HG03066 (cell line): ENCODE measurements around the gene BAMBI.

ENCODE experiments used
- ATAC-seq: cut with Tn5 transposase; IDR thresholded peaks from one replicate; pipeline ENCODE4 v1.9.1; 2021; ENCODE audit warnings: low read depth; ENCODE audit not compliant: unreplicated experiment

The BAMBI gene

DNA sequence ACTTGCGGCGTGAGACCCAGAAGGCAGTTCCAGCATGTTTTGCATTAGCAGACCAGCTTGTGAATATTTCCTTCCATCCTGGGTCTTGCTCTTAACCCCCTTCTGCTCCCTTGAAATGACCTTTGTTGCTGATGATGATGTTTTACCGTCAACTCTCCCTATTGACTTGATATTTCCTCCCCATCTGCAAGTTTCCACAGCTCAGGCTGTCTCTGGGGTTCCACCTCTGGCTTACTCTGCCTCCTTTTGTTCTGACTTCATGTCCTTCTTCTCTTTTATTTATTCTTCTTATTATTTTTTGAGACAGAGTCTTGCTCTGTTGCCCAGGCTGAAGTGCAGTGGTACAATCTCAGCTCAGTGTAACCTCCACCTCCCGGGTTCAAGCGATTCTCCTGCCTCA lies 17.2 kb downstream of the BAMBI start:
- no peak for ATAC-seq

DNA sequence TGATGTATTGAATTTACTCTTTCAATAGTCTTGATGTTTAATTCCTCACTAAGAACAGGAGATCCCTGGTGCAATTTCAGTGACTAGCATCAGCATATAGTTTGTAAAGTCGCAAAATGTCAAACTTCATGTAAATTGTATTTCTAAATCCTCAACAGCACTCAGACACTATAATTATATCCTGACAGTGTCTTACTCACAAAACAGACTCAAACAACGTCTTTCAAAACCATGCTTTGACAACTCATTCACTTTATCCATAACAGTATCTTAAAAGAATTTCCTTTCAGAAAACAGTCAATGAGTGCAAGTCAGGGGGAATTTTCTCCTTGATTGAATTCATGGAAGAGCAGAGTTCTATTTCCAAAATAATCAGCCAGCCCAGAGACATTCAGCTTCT lies 20.8 kb downstream of the BAMBI start:
- no peak for ATAC-seq

DNA sequence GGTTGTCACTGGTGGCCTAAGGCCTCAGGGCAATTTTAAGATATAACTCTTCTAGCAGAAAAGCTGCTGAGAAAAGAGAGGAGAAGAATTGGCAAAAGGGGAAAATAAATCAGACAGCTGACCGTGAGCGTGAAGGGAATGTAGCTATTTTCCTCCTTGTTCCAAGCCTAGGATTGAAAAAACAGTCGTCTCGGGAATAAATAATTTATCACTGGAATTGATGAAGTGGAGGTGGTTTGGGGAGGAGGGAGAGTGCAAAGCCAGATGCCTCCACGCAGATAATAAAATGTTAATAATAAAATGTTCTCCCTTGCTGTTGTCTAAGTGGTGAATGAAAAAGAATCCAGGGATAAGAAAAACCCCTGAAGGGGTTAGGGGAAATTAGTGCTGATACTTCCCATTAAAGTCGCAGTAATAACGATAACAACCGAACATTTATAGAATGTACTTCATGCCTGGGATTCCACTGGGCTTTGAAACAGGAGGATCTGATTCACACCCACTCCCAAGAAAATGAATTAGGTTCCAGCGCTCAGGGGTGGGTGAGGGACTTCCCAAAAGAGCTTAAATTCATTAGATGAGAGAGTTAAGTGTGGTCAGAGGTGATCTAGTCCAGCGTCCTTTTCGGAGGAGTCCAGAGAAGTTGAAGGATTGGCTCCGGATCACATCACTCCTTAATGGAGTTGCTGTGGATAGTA lies 27.3 kb downstream of the BAMBI start:
- ATAC-seq: no peak

DNA sequence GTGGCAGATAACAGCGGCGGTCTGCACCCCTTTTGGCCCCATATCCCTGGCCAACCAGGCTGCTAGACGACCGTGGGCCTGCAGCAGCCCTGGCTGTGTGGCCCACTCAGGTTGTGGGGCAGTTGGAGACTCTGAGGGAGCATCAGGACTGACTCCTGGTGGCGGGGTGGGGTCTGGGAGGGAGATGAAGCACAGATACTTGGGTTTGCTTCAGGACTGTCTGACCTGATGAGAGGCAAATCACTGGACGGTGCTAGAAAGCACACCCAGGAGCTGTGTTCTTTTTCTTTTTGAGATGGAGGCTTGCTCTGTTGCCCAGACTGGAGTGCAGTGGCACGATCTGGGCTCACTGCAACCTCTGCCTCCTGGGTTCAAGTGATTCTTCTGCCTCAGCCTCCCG lies 28.2 kb downstream of the BAMBI start:
- ATAC-seq: no peak

DNA sequence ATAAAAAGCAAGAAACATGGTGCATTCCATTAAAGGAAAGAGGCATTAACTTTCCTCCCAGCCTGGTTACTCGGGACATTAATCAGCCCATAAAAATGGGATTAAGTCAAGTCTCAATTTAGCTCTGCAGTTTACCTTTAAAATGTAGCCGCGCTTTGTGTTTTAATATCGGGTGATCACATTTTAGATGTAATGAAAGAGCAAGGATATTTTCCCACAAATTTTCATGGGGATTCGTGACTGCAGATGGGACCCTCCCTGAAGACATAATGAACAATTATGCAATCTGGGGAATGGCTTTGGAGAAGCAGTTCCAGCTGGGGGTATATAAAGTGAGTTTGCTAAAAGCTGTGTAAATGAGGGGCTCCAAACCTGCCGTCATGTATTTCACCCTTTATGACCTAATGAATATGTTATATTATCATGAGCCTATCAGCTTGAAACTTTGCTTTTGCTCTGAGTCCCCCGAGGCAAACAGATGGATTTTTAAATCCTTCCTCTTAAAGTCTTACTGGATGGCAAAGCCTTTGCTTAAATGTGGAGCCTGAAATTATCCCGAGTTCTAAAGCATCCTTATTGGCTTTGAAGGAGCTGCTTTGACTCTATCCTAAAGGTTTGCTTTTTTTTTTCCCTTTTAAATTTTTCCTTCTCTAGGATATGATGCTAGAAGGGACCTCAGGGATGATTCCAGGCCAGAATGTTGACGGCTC lies 31.8 kb downstream of the BAMBI start:
- no peak for ATAC-seq

DNA sequence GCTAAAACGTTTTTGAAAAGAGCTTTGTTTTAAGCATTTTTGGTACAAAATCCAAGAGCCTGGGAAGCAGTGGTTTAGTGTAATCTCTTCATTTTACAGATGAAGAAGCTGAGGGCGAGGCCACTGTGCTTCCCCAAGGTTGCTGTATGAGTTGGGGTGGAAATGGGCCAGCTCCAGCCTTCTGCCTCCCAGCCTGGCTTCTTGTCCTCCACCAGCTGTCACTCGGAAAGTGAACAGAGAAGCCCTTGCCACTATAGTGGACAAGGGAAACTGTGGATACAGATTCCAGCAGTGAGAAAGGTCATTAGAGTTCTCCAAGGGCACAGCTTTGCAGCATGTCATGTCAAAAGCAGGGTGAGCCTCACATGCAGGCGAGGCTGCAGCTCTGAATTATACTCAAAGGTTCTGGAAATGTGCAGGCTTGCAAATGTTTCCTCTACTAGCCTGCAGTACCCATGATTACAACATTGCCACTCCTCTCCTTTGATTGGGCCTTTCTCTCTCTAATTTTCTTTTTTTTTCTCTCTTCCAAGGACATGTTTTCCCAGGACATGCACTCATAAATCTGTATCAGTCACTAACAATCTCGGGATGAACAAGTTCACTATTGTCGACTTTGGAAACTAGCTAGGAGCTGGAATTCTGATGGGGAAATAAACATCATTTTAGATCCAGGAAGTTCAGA lies 33.0 kb downstream of the BAMBI start:
- no peak for ATAC-seq

DNA sequence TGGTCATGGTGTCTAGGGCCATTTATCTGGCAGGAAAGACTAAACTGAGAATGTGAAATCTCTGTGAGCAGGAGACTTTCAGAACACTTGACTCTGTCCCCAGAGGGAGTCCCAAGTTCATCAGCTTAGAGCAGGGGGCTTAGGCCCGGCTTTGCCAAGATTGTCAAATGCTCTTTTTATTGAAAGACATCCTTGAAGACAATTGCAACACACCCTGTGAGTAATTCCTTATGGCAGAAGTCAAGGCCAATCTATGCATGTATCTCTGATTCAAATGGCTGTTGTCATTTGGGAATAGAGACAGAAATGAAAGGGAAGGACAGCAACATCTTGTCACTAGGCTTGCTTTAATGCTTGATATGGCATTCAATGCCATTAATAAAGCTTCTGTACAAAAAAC lies 33.7 kb downstream of the BAMBI start:
- no peak for ATAC-seq

DNA sequence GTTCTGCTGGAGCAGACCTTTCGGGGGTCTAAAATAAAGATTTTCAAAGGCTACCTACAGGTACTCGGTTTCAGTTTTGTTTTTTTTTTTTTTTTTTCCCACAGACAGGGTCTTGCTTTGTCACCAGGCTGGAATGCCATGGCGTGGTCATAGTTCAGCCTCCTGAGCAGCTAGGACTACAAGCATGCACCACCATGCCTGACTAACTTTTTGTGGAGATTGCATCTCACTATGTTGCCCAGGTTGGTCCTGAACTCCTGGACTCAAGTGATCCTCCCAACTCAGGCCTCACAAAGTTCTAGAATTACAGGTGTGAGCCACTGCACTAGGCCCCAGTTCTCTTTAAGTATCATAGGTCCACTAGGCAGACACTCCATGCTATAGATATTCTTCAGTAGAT lies 34.5 kb downstream of the BAMBI start:
- ATAC-seq: no peak

DNA sequence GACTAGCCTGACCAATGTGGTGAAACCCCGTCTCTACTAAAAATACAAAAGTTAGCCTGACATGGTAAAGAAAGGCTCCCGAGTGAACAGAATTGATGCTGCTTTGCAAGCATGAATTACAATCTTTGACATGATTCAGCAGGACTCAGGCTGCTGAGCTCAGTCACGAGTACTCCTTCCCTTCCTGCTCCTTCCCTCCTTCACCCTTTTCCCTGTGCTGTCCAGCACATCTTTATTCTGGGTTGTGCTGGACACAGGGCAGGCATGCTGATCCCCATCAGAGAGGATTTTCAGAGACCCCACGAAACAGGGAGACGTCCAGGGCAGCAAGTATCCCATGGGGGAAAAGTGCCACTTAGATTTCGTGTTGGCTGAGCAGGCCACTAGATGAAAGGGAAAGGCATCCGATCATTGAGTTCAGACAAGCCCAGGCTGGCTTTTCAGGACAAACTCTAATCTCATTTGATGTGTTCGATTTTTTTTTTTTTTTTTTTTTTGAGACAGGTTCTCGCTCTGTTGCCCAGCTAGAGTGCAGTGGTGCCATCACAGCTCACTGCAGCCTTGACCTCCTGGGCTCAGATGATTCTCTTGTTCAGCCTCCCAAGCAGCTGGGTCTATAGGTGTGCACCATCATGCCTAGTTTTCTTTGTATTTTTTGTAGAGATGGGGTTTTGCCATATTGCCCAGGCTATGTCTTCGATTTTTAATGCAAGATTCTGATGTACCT lies 36.5 kb downstream of the BAMBI start:
- ATAC-seq: no peak

DNA sequence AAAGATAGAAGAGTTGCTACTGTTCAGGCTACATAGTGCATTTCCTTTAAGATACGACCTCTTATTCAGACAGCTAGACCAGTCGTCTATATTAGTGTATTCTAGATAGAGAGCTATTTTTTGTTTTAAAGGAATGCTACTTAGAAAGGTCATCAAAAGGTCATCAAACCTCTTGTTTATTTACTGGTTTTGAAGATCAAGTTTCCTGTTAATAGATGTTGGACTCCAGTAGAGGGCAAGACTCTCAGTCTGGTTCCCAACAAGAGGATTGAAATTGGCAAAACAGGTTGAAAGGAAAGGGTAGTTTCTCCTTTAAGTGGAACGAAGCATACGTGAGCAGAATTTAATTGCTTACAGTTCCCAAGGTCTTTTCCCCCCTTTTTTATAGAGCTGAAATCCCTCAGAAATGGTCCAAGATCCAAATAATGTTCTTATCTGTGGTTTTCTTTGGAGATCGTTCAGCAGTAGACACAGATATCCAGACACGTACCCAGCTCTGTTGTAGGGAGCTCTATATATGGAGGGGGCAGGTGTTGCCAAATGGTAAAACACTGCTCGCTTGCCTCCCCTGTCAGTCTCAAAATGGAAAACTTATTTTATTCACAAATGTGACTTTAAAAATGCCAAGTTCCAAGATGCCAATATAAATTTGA lies 37.2 kb downstream of the BAMBI start:
- no peak for ATAC-seq

DNA sequence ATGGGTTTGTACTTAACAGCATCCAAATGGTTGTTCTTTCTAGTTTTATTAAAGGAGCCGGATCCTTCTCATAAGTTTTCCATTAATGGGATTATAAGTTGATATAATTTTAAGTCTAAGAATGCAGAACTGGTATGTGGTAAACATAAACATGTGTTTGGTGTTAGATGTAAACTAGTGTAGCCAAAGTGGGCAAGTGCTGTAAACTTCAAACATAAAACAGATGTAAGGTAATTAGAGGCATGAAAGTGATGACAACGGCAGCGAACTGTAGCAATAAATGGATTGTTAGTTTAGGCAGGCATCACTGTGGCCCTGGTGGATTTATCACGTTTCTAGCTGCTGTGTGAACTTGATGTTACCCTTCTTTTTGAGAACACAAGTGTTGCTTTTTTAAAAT lies 37.9 kb downstream of the BAMBI start:
- no peak for ATAC-seq

DNA sequence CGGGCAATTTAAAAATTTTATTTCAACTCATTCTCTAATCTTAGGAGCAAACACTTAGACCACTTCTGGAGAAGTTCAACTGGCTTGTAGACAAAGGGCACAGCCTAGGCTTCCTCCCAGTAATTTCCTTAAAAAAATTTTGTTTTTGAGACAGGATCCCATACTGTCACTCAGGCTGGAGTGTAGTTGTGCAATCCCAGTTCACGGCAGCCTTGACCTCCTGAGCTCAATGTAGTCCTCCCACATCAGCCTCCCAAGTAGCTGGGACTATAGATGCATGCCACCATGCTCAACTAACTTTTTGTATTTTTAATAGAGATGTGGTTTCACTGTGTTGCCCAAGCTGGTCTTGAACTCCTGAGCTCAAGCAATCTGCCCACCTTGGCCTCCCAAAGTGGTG lies 38.4 kb downstream of the BAMBI start:
- no peak for ATAC-seq

DNA sequence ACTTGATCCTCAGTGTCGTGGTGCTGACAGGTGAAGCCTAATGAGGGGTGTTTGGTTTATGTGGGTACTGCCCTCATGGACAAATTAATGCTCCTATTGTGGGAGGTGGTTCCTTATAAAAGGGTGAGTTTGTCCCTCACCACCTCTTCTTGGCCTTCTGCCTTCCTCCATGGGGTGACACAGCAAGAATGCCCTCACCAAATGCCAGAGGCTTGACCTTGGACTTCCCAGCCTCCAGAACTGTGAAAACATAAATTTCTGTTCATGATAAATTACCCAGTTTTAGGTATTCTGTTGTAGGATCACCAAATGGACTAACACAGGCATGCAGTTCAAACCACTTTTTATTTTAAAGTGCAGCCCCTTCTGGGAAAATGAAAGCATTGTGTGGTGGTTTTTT lies 39.4 kb downstream of the BAMBI start:
- ATAC-seq: no peak

DNA sequence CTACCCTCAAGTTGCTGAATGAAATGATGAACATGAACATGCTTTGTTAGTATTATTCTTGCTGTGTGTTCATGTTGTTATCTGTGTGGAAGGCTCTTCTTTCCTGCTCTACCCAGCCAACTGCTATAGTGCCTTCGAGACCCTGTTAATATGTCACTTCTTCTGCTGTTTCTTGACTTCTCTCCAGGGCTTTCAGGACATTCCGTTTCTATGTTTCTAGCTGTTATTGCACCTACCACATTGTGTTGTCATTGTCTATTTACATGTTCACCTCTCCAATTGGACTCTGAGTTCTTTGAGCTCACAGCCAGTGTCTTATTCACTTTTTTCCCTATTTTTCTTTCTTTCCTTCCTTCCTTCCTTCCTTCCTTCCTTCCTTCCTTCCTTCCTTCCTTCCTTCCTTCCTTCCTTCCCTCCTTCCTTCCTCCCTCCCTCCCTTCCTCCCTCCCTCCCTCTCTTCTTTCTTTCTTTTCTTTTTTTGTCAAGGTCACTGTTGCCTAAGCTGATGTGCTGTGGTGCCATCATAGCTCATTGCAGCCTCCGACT lies 40.4 kb downstream of the BAMBI start:
- ATAC-seq: no peak

DNA sequence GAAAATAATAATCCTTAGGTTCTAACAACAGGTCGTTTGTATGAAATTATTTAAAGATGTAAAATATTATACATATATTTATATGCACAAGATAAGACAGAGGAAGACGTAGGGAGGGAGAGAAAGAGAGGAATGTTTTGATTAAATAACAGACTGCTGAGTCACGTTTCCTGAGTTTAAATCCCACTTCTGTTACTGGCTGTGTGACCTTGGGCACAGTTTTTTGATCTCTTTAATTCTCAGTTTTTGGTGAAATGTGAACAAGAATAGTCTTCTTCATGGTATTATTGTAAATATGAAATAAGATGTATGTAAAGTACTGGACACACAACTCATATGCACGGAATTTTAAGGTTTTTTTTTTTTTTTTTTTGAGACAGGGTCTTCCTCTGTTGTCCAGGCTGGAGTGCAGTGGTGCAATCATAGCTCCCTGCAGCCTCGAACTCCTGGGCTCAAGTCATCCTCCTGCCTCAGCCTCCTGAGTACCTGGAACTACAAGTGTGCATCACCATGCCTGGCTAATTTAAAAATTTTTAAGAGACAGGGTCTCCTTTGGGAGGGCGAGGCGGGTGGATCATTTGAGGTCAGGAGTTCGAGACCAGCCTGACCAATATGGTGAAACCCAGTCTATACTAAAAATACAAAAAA lies 42.6 kb downstream of the BAMBI start:
- ATAC-seq: no peak

DNA sequence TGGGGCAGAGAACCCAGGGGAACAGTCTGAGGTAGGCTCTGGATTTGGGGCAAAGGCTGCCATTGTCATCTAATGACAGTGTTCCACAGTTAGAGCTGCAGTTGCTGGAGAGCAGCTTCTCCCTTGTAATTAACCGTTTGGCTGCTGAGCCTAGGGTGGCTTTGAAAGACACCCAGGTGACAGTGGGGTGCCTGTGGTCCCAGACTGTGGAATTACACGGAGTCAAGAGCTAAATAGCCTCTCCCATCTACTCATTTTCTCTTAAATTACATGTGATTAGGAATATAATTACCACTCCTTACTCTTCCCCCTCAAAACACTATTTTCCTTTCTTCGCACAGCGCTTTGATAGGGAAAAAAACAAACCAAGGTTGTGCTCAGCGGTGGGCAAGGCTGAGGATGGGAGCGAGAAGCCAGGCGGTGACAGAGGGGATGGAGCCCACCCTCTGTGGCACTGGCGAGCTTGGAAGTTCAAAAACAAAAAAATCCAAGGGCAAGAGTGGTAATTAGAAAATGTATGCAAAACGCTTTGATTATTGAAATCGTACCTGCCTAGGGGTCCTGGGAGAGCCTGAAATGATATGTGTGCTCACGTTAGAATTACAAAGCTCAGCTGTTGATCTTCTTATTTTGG lies 44.1 kb downstream of the BAMBI start:
- ATAC-seq: no peak

DNA sequence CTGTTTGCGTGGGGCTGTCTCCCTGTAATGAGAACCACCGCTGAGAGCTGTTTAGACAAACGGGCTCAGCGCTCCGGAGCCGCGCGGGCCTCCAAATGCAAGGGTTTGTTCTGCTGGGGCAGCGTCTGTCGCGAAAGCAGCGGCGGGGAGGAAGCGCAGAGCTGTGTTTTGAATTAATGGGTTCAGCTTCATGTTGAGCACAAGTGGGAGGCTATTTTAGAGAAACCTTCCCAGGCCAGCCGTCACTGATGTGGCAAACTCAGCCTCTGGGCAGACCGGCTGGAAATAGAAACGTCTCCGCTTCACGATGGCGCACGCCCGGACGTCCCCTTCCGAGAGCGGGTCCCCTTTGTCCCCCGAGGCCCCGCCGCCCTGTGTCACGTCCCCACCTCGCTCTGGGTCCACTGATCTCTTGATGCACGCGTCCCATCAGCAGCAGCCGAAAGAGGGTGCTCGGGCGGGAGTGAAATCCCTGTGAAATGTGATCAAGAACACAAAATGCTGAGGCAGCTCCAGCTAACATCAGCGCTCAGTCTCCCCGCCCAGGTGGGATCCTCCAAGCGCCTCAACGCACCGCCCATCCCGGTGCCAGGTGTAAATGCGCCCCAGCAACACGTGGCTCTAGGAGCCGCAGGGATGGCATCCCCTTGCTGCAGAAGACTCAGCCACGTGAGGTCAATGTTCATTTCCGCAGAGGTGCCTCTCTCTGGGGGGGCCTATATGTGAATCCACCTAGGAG lies 44.9 kb downstream of the BAMBI start:
- no peak for ATAC-seq

DNA sequence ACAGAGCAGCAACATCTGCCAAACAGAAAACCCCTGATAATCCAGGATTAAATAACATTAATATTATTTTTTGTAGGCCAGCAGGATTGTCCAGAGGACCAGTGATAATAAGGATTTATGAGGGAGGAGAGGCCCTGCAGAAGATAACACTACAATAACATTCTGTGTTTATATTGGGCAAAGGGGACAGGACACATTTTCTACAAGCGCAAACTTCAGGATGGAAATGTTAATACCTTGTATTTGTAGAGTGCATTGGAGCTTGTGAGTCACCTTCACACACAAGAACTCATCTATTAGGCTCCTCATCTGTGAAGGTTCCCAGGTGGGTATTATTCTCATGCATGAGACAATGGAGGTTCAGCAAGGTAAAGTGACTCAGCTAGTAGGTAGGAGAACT lies 51.0 kb downstream of the BAMBI start:
- ATAC-seq: no peak
